DMS53 treated with DMSO at 0.1 percent for 48 hours (cell line): ENCODE data around the gene KATNB1.
A peak's percentile ranks its signal among the peaks of the same experiment; 100 is the strongest.
"Not testable (repeated sequence)": the region's sequence is repeated elsewhere in the genome, so short reads cannot be mapped to it uniquely, and the experiment has no call there.

ENCODE experiments used
- DNase-seq: peaks from one replicate; lab custom pipeline; 2025; ENCODE audit not compliant: unreplicated experiment; lab: John Stamatoyannopoulos, UW

Gene KATNB1

DNA sequence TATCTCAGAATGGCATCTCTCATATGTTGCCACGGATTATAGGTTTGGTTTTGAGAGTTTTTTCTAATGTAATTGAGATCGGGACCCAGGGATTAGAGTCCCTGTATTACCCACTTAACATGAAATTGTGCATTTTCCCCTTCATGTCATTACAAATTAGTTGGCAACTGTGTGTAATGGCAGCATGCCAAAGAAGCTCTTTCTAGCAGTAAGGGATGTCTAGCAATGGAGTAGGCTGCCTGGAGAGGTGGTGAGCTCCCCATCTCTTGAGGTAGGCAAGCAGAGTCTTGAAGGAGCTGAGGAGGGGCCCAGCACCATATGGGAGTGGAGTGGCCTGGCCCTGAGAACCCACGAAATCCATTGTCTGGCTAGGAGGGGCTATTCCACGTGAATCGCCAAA is 10.0 kb upstream of the KATNB1 start:
- no peak for DNase-seq

- DNase-seq: no peak
These were observed 9.6 kb upstream of the KATNB1 start for GRCh38 chr16:57725976-57726375.

- DNase-seq: no peak
These were observed 9.1 kb upstream of the KATNB1 start for GRCh38 chr16:57726433-57726947.

DNA sequence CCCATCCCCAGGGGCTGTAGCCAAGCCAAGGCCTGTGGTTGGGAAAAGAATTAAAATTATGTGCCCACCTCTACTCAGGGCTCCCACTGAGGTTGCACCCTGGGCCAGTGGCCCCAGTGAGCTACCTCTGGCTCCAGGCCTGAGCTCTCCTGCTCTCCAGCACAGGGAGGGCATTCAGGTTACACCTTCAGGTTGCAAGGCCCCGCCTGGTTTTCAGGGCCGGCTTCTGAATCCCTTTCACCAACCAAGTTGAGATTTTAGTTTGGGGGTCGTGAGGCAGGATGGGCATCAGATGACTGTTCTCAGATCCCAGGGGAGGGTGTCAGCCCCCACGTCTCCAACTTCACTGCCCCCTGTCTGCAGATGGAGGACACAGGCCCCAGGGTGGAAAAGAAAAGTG is 8.0 kb upstream of the KATNB1 start:
- DNase-seq: no peak

DNA sequence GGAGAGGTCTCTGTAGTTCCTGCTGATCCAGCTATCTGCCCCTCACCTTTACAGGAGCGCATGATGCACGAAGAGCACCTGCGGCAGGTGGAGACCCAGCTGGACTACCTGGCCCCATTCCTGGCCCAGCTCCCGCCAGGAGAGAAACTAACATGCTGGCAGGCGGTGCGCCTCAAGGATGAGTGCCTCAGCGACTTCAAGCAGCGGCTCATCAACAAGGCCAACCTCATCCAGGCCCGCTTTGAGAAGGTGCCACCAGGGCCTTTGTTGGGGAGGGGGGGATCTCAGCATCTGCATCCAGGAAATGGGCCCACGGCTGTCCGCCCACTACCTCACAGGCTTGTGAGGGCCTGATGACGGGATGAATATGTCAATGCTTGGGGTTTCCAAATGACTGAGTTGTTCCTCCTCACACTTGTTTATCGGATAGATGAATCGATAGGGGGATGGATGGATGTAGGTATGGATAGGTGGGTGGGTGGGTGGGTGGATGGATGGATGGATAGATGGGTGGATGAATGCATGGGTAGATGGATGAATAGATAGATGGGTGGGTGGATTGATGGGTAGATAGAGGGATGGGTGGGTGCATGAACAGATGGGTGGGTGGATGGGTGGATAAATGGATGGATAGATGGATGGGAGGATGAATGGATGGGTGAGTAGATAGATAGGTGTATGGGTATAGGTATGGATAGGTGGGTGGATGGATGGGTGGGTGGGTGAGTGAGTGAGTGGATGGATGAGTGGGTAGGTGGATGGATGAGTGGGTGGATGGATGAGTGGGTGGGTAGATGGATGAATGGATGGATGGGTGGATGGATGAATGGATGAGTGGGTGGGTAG is 7.0 kb upstream of the KATNB1 start:
- no peak for DNase-seq

DNA sequence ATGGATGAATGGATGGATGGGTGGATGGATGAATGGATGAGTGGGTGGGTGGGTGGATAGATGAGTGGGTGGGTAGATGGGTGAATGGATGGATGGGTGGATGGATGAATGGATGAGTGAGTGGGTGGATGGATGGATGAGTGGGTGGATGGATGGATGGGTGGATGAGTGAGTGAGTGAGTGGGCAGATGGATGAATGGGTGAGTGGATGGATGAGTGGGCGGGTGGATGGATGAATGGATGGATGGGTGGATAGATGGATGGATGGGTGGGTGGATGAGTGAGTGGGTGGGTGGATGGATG is 6.4 kb upstream of the KATNB1 start:
- DNase-seq: no peak

- DNase-seq: not testable (repeated sequence)
These were observed 5.7 kb upstream of the KATNB1 start for GRCh38 chr16:57729852-57730251.

GRCh38 chr16:57730771-57731730 is 4.5 kb upstream of the KATNB1 start:
- no peak for DNase-seq

DNA sequence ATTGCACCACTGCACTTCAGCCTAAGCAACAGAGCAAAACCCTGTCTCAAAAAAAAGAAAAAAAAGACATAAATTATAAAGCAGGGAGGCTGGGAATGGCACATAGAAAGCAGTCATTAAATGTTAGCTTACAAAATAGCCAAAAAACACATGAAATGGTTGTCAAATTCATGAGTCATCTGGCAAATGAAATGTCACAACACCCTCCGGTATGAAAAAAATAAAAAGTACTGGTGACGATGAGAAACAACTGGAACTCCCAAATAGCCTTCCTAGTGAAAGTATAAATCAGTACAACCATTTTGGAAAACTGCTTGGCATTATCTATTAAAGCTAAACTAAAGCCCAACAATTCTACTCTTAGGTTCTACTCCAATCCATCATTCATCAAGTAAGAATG is 3.5 kb upstream of the KATNB1 start:
- no peak for DNase-seq

DNA sequence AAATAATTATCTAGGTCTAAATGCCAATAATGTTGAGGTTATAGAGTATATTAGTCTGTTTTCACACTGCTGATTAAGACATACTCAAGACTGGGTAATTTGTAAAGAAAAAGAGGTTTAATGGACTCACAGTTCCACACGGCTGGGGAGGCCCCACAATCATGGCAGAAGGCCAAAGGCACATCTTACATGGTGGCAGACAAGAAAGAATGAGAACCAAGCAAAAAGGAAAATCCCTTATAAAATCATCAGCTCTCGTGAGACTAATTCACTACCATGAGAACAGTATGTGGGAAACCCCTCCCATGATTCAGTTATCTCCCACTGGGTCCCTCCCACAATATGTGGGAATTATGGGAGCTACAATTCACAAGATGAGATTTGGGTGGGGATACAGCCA is 2.9 kb upstream of the KATNB1 start:
- no peak for DNase-seq

GRCh38 chr16:57734308-57734924 is 1.2 kb upstream of the KATNB1 start:
- DNase-seq: no peak

DNA sequence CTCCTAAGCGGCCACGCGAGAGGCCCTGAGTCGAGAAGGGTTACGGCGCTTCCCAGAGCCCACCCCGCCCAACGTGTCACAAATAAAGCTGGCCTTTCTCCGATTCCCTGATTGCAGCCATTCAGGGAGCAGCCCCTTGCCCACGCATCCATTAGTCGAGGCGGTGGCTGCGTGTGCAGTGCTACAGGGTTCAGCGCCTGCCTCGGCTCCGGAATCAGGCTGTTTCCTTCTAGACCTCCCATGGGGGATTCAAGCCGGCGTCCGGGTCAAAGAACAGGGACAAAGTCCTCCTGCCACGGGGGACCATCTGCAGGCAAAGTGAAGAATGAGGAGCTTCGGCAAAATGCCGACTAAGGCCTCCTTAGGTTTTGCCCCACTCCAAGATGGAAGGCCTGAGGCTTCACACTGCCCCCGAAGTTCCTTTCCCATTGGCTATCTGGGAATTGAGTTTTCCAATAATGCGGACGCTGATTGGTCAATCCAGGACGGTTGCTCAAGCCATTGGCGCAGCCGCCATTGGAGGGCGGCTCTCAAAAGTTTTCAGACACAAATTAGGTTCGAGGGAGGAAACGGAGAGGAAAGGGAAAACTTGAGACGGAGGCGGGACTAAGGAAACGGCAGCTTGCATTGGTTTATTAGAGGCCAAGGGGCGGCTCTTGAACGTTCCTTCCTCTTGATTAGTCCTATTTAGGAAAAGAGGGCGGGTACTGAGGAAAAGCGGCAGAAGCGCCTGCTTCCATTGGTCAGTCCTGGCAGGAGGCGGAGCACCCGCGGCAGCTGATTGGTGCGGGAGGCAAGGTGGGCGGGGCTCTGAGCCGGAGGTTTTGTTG is 430 bp upstream of the KATNB1 start:
- DNase-seq: peak; percentile 100

GRCh38 chr16:57736419-57737351 is 1.1 kb downstream of the KATNB1 start:
- DNase-seq: peak; percentile 76

GRCh38 chr16:57738844-57739243 is 3.3 kb downstream of the KATNB1 start:
- DNase-seq: no peak

DNA sequence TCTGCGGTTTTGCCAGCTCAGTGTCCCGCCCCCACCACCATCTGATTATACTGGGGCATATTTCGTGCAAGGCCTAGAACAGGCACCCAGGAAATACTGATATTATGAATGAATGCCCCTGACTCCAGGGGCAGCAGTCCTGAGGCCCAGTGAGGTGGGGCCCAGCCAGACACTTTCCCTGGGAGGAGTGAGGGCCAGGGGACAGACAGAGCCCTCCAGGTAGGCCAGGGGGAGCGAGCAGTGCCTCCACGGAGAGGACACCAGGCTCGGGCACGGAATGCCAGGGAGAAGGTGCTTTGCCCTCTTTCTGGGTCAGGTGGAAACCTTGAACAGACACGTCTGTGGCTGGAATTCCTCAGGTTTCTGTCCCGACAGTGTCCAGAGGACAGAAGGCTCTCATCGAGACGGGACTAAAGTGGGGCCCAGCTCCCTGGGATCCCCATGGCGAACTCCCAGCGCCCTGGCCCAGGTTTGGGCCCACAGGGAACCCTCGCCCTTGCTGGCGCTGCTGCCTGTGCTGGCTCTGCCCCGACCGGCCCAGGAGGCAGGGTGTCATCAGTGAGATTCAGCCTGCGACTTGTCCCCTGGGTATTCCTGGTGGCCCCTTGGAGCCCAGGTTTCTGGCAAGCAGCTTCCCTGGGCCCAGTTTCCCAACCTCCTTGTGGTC is 4.3 kb downstream of the KATNB1 start:
- no peak for DNase-seq

GRCh38 chr16:57740423-57741071 is 5.0 kb downstream of the KATNB1 start:
- no peak for DNase-seq

- DNase-seq: no peak
These were observed 6.2 kb downstream of the KATNB1 start for GRCh38 chr16:57741660-57742191.

DNA sequence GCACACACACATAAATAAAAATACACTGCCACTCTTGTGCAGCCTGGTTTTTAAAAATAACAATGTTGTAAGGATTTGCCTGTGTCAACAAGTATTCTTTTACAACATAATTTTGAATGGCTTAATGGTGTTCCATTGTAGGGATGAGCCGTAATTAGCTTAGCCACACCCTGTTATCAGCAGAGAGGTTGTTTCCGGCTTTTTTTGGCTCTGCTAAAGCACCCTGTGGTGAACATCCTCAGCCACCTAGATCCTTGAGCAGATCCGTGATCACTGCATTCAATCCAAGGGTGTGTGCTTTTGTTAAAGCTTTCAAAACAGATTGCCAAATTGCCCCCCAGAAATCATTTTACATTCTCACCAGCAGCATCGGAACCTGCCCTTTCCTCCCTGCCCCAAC is 7.0 kb downstream of the KATNB1 start:
- no peak for DNase-seq
